HG03135 (cell line): ENCODE results near the gene ANKS1A.

ENCODE experiments used
- ATAC-seq: cut with Tn5 transposase; IDR thresholded peaks from one replicate; pipeline ENCODE4 v1.9.1; 2021; ENCODE audit warnings: mild to moderate bottlenecking, moderate library complexity; ENCODE audit not compliant: unreplicated experiment

The ANKS1A gene

GRCh38 chr6:35036059-35036827 is 147.2 kb downstream of the ANKS1A start:
- no peak for ATAC-seq

- no peak for ATAC-seq
Measured at GRCh38 chr6:35036828-35037663, 148.0 kb downstream of the ANKS1A start.

- ATAC-seq, result no peak
Measured at GRCh38 chr6:35037664-35038038, 148.6 kb downstream of the ANKS1A start.

- ATAC-seq, result no peak
Measured at GRCh38 chr6:35038076-35038475, 149.0 kb downstream of the ANKS1A start.

GRCh38 chr6:35040398-35040797 is 151.3 kb downstream of the ANKS1A start:
- ATAC-seq, result no peak

GRCh38 chr6:35041086-35041861 is 152.2 kb downstream of the ANKS1A start:
- no peak for ATAC-seq

- no peak for ATAC-seq
Measured at GRCh38 chr6:35042031-35042815, 153.2 kb downstream of the ANKS1A start.

- ATAC-seq, result no peak
Measured at GRCh38 chr6:35043381-35044130, 154.5 kb downstream of the ANKS1A start.

- no peak for ATAC-seq
Measured at GRCh38 chr6:35044145-35044745, 155.2 kb downstream of the ANKS1A start.

- no peak for ATAC-seq
Measured at GRCh38 chr6:35044761-35045421, 155.8 kb downstream of the ANKS1A start.

GRCh38 chr6:35046103-35046502 is 157.0 kb downstream of the ANKS1A start:
- no peak for ATAC-seq

GRCh38 chr6:35046862-35047261 is 157.8 kb downstream of the ANKS1A start:
- no peak for ATAC-seq

GRCh38 chr6:35047265-35048011 is 158.4 kb downstream of the ANKS1A start:
- ATAC-seq, result no peak

GRCh38 chr6:35048031-35048613 is 159.1 kb downstream of the ANKS1A start:
- ATAC-seq, result no peak

GRCh38 chr6:35048631-35049083 is 159.6 kb downstream of the ANKS1A start:
- ATAC-seq, result no peak

- no peak for ATAC-seq
Measured at GRCh38 chr6:35049156-35049735, 160.2 kb downstream of the ANKS1A start.
